GM11168 (cell line): ENCODE results near the gene CAPZA2.
"Not testable (repeated sequence)": the region's sequence is repeated elsewhere in the genome, so short reads cannot be mapped to it uniquely, and the experiment has no call there.

Experiments used
- in situ Hi-C: fragments of 300-500 bp; cut with MboI; formaldehyde crosslinking; loops from one replicate; pipeline ENCODE4 v1.12.0; 2022; ENCODE audit warnings: low sequenced_read_pairs; ENCODE audit not compliant: unreplicated experiment

CAPZA2 gene

GRCh38 chr7:116910383-116910782 is 48.0 kb downstream of the CAPZA2 start:
- in situ Hi-C loops, result no loop called here

- in situ Hi-C loops, result no loop called here
These were observed 49.4 kb downstream of the CAPZA2 start for GRCh38 chr7:116911801-116912200.

GRCh38 chr7:116912269-116912909 is 50.0 kb downstream of the CAPZA2 start:
- in situ Hi-C loops, result no loop called here

- in situ Hi-C loops, result no loop called here
These were observed 56.3 kb downstream of the CAPZA2 start for GRCh38 chr7:116918704-116919103.

GRCh38 chr7:116920359-116920758 is 58.0 kb downstream of the CAPZA2 start:
- in situ Hi-C loops, result no loop called here

- in situ Hi-C loops, result no loop called here
These were observed 60.2 kb downstream of the CAPZA2 start for GRCh38 chr7:116922545-116922944.

- in situ Hi-C loops, result loop anchor here (5.0 kb wide), 1 partner anchor 203 kb away; no protein-coding TSS in a partner anchor
These were observed 62.4 kb downstream of the CAPZA2 start for GRCh38 chr7:116924741-116925140.

- in situ Hi-C loops, result loop anchor here (5.0 kb wide), 1 partner anchor 198 kb away; no protein-coding TSS in a partner anchor
These were observed 66.6 kb downstream of the CAPZA2 start for GRCh38 chr7:116929021-116929420.

- in situ Hi-C loops, result loop anchor here (5.0 kb wide), 1 partner anchor 197 kb away; no protein-coding TSS in a partner anchor
These were observed 67.8 kb downstream of the CAPZA2 start for GRCh38 chr7:116929914-116930913.

- in situ Hi-C loops, result no loop called here
These were observed 70.2 kb downstream of the CAPZA2 start for GRCh38 chr7:116932566-116932965.

GRCh38 chr7:116933465-116933864 is 71.1 kb downstream of the CAPZA2 start:
- in situ Hi-C loops, result no loop called here

- in situ Hi-C loops, result no loop called here
These were observed 72.2 kb downstream of the CAPZA2 start for GRCh38 chr7:116934580-116934979.

- in situ Hi-C loops, result not testable (repeated sequence)
These were observed 74.5 kb downstream of the CAPZA2 start for GRCh38 chr7:116936844-116937243.

- in situ Hi-C loops, result no loop called here
These were observed 76.3 kb downstream of the CAPZA2 start for GRCh38 chr7:116938678-116939077.

GRCh38 chr7:116940689-116941370 is 78.4 kb downstream of the CAPZA2 start:
- in situ Hi-C loops, result no loop called here

- in situ Hi-C loops, result no loop called here
These were observed 80.1 kb downstream of the CAPZA2 start for GRCh38 chr7:116942504-116942903.

GRCh38 chr7:116948934-116949333 is 86.5 kb downstream of the CAPZA2 start:
- in situ Hi-C loops, result no loop called here

GRCh38 chr7:116949941-116950801 is 87.8 kb downstream of the CAPZA2 start:
- in situ Hi-C loops, result no loop called here

- in situ Hi-C loops, result no loop called here
These were observed 88.5 kb downstream of the CAPZA2 start for GRCh38 chr7:116950889-116951351.
